ENCODE results near the gene NSA2. TPM values are rescaled to one million over a fixed set of nuclear protein-coding genes. Genes with fewer than 3 reads are reported as not detected.

NSA2 gene
- total RNA-seq, 1 experiment from 2014 or later, result 108 TPM

- no TSS peak for BruUV-seq (replicated peaks)
- CTCF ChIA-PET, result no interaction called here
- ATAC-seq, result no peak
- H3K4me1 ChIP-seq (ENCODE audit: control insufficient read depth in 1 of 2, insufficient read depth in 2 of 2, low read length in 2 of 2), result no peaks in the 10 kb centered on the region
- H3K79me2 ChIP-seq (ENCODE audit: insufficient read depth, low read length), result no peaks in the 10 kb centered on the region
- H3K9me3 ChIP-seq (ENCODE audit: control insufficient read depth in 1 of 2, insufficient read depth in 1 of 2, low read depth in 1 of 2, low read length in 2 of 2), result no peaks in the 10 kb centered on the region
- POLR2A ChIA-PET, result no interaction called here
- H4K20me1 ChIP-seq (ENCODE audit: insufficient read depth), result no peaks in the 10 kb centered on the region
- H3K9ac ChIP-seq (ENCODE audit: low read length), result no peak overlapping the region
- no peak overlapping the region for H3K4me3 ChIP-seq (replicated peaks in 1 of 2; ENCODE audit: low read depth in 1 of 2, low read length in 2 of 2)
- DNase-seq (ENCODE audit: low read depth, low spot score), result no peak
- intact Hi-C loops (cut with micrococcal nuclease), result no loop called here
- H2AFZ ChIP-seq (ENCODE audit: low read depth, low read length, poor library complexity, severe bottlenecking), result no peak overlapping the region
- H3K36me3 ChIP-seq (ENCODE audit: control insufficient read depth in 1 of 2, insufficient read depth in 2 of 2, low read length in 2 of 2), result peaks cover 28 to 41% of the 10 kb centered on the region in 2 experiments
- H3K27ac ChIP-seq (ENCODE audit: low read depth, low read length), result no peak overlapping the region
- RAD21 ChIA-PET (ENCODE audit: low non-redundant PET in 1 of 2, low total read pairs in 2 of 2, uncharacterized antibody in 2 of 2, unreplicated experiment in 2 of 2), result no interaction called here
- no peak for TF ChIP-seq SP1 (IDR thresholded peaks at IDR 0.05; ENCODE audit: low read depth)
- TF ChIP-seq SIN3A (IDR thresholded peaks at IDR 0.05; ENCODE audit: low read depth), result no peak
- TF ChIP-seq, protein P1, sequence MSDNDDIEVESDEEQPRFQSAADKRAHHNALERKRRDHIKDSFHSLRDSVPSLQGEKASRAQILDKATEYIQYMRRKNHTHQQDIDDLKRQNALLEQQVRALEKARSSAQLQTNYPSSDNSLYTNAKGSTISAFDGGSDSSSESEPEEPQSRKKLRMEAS (IDR thresholded peaks at IDR 0.05), result no peak
- no peak for TF ChIP-seq REST (IDR thresholded peaks at IDR 0.05; ENCODE audit: low read depth)
- TF ChIP-seq ZBTB33 (IDR thresholded peaks at IDR 0.05; ENCODE audit: extremely low read depth, insufficient replicate concordance, low read length), result no peak
- no peak for TF ChIP-seq EZH2 (IDR thresholded peaks at IDR 0.05)
- no peak for TF ChIP-seq YY1 (IDR thresholded peaks at IDR 0.05; ENCODE audit: extremely low read depth, insufficient replicate concordance, low read depth, low read length)
- TF ChIP-seq TCF7L2 (IDR thresholded peaks at IDR 0.05; ENCODE audit: borderline replicate concordance, extremely low read depth, insufficient read depth, insufficient read length), result no peak
- no peak for TF ChIP-seq POLR2AphosphoS5 (IDR thresholded peaks at IDR 0.05; ENCODE audit: low read depth, low read length)
- TF ChIP-seq CEBPB (IDR thresholded peaks at IDR 0.05; ENCODE audit: low read depth), result no peak
- TF ChIP-seq EGR1 (IDR thresholded peaks at IDR 0.05; ENCODE audit: low read depth), result no peak
- no peak for TF ChIP-seq ZFX (IDR thresholded peaks at IDR 0.05)
- no peak for TF ChIP-seq EZH2phosphoT487 (IDR thresholded peaks at IDR 0.05; ENCODE audit: borderline replicate concordance)
- TF ChIP-seq CTCF (IDR thresholded peaks at IDR 0.05 in 2 of 3, conservative IDR thresholded peaks at IDR 0.05 in 1 of 3; ENCODE audit: borderline replicate concordance in 1 of 3, insufficient read depth in 1 of 3, low read depth in 2 of 3, low read length in 2 of 3), result no peak
- no peak for TF ChIP-seq JUND (IDR thresholded peaks at IDR 0.05)
- TF ChIP-seq ZNF274 (IDR thresholded peaks at IDR 0.05; ENCODE audit: low read depth, low read length), result no peak
- TF ChIP-seq POLR2A (IDR thresholded peaks at IDR 0.05; ENCODE audit: borderline replicate concordance, extremely low read depth, insufficient read depth, insufficient read length), result no peak
- TF ChIP-seq ELF1 (IDR thresholded peaks at IDR 0.05; ENCODE audit: borderline replicate concordance, low read depth), result no peak
- no peak for TF ChIP-seq SRF (IDR thresholded peaks at IDR 0.05; ENCODE audit: low read depth)
- no peak overlapping the region for H3K4me2 ChIP-seq (ENCODE audit: low read length)
- H3K27me3 ChIP-seq (ENCODE audit: insufficient read depth, low read length), result no peaks in the 10 kb centered on the region
- H3K9me2 ChIP-seq (ENCODE audit: insufficient read depth), result no peaks in the 10 kb centered on the region
Observed at GRCh38 chr5:74722271-74722670, 44.8 kb upstream of the NSA2 start.

Measured in HCT116 (cell line).